Endothelial cell of umbilical vein (primary cell): Measurements from ENCODE around the gene MRPL38. TPM values are rescaled to one million over a fixed set of nuclear protein-coding genes. Genes with fewer than 3 reads are reported as not detected.
A peak's percentile ranks its signal among the peaks of the same experiment; 100 is the strongest.

Experiments used
- BruUV-seq: library from RNA; stranded (reverse); fragments of 400-500 nt; replicated peaks from 2 replicates; lab custom pipeline; 2021; lab: Mats Ljungman, UMichigan
- CTCF ChIA-PET: fragments of 300-600, 350-600 bp; sonication (Branson Sonifier 250); formaldehyde crosslinking; loops from one replicate; lab custom pipeline; 2021; ENCODE audit warnings: antibody characterized with exemption, inconsistent platforms; lab: Charles Lee
- POLR2A ChIA-PET: fragments of 300-600, 350-600 bp; sonication (Branson Sonifier 250); formaldehyde crosslinking; loops from one replicate; lab custom pipeline; 2021; ENCODE audit warnings: antibody characterized with exemption, inconsistent platforms; lab: Charles Lee
- DNase-seq: peaks from one replicate; pipeline ENCODE4 v3.0.0-alpha.2; 2011; ENCODE audit warnings: low read depth, low spot score
- FAIRE-seq: peaks from 2 replicates; lab custom pipeline; 2011; peaks lifted over from hg19 to GRCh38; lab: Jason Lieb, UNC
- H2AFZ ChIP-seq: 2 replicates; pipeline ENCODE4 v1.6.0; 2012; ENCODE audit warnings: low read depth, low read length, control low read depth, inconsistent platforms
- H3K27ac ChIP-seq: 2 replicates; pipeline ENCODE4 v1.5.1; 2011; ENCODE audit warnings: low read depth, mild to moderate bottlenecking, control low read depth, low read length, moderate library complexity; ENCODE audit not compliant: insufficient read depth
- H3K27me3 ChIP-seq, 2 experiments: 2 replicates each; pipeline versions ENCODE4 v1.6.0 to v1.6.1; 2011; ENCODE audit warnings: low read length in 2 of 2, mixed read lengths in 1 of 2; ENCODE audit not compliant: control insufficient read depth in 2 of 2, insufficient read depth in 2 of 2
- H3K36me3 ChIP-seq, 2 experiments: 2 replicates in 1 of 2; 3 replicates in 1 of 2; pipeline ENCODE4 v1.5.1; 2011; ENCODE audit warnings: low read length in 2 of 2, mild to moderate bottlenecking in 1 of 2, moderate library complexity in 1 of 2; ENCODE audit not compliant: control insufficient read depth in 2 of 2, insufficient read depth in 2 of 2; ENCODE audit errors: extremely low read depth in 1 of 2
- H3K4me1 ChIP-seq: 3 replicates; pipeline ENCODE4 v1.5.1; 2011; ENCODE audit warnings: mild to moderate bottlenecking, low read length; ENCODE audit not compliant: control insufficient read depth, insufficient read depth; ENCODE audit errors: extremely low read depth
- H3K4me2 ChIP-seq: 2 replicates; pipeline ENCODE4 v1.6.1; 2011; ENCODE audit warnings: low read length, control low read depth, mixed read lengths; ENCODE audit not compliant: insufficient read depth
- H3K4me3 ChIP-seq, 3 experiments: fragments of 200-600 bp in 1 of 3; sonication (generic), shearing (Covaris generic) in 1 of 3; replicated peaks in 1 of 3; 2 replicates each; pipeline ENCODE4 v1.5.1; 2011 to 2016; ENCODE audit warnings: control low read depth in 3 of 3, low read length in 3 of 3, mild to moderate bottlenecking in 2 of 3, inconsistent platforms in 1 of 3, low read depth in 1 of 3, moderate library complexity in 1 of 3; ENCODE audit not compliant: insufficient read depth in 1 of 3
- H3K79me2 ChIP-seq: 2 replicates; pipeline ENCODE4 v1.6.0; 2012; ENCODE audit warnings: low read length, inconsistent platforms; ENCODE audit not compliant: control insufficient read depth, insufficient read depth
- H3K9ac ChIP-seq: replicated peaks from 2 replicates; pipeline ENCODE3; 2011; ENCODE audit warnings: low read length, control low read depth; ENCODE audit not compliant: insufficient read depth; ENCODE audit errors: extremely low read depth
- H3K9me1 ChIP-seq: replicated peaks from 3 replicates; pipeline ENCODE4 v1.6.0; 2011; ENCODE audit warnings: mild to moderate bottlenecking, low read length; ENCODE audit not compliant: control insufficient read depth, insufficient read depth; ENCODE audit errors: extremely low read depth
- H3K9me3 ChIP-seq: replicated peaks from 2 replicates; pipeline ENCODE4 v1.5.1; 2012; ENCODE audit warnings: low read length, inconsistent platforms; ENCODE audit not compliant: control insufficient read depth, insufficient read depth
- H4K20me1 ChIP-seq: replicated peaks from 2 replicates; pipeline ENCODE3; 2011; ENCODE audit warnings: mild to moderate bottlenecking, low read length; ENCODE audit not compliant: control insufficient read depth, insufficient read depth; ENCODE audit errors: extremely low read depth
- CTCF ChIP-seq, 2 donors: IDR thresholded peaks; 1 replicate in 1 of 2; 2 replicates in 1 of 2; pipeline ENCODE4 v1.5.1; 2011; ENCODE audit warnings: low read length in 2 of 2, mild to moderate bottlenecking in 2 of 2, moderate library complexity in 2 of 2, control low read depth in 1 of 2, inconsistent platforms in 1 of 2, low read depth in 1 of 2; ENCODE audit not compliant: insufficient read depth in 1 of 2; ENCODE audit errors: extremely low read depth in 1 of 2
- EZH2 ChIP-seq: IDR thresholded peaks from 2 replicates; pipeline ENCODE4 v1.6.1; 2012; ENCODE audit warnings: borderline replicate concordance, low read depth, mild to moderate bottlenecking, moderate library complexity, low read length, inconsistent platforms; ENCODE audit not compliant: severe bottlenecking
- GATA2 ChIP-seq: IDR thresholded peaks from 2 replicates; pipeline ENCODE4 v1.7.0; 2011; ENCODE audit warnings: low read depth, mild to moderate bottlenecking, moderate library complexity, mixed read lengths, low read length; ENCODE audit not compliant: insufficient read length, insufficient read depth
- MAX ChIP-seq: IDR thresholded peaks from 2 replicates; pipeline ENCODE4 v1.6.1; 2011; ENCODE audit not compliant: insufficient read depth, insufficient read length
- MYC ChIP-seq: IDR thresholded peaks from one replicate; pipeline ENCODE4 v1.6.1; 2011; ENCODE audit warnings: mild to moderate bottlenecking, low read depth, low read length
- POLR2A ChIP-seq: IDR thresholded peaks from 2 replicates; pipeline ENCODE4 v1.6.1; 2012; ENCODE audit warnings: low read depth, mild to moderate bottlenecking, control low read depth, low read length
- POLR2AphosphoS5 ChIP-seq: IDR thresholded peaks from 2 replicates; pipeline ENCODE4 v1.6.1; 2012; ENCODE audit warnings: low read depth, mild to moderate bottlenecking, control low read depth, low read length, moderate library complexity; ENCODE audit not compliant: insufficient read depth
- dilution Hi-C: fragments of 300-500 bp; cut with MboI; formaldehyde crosslinking; loops from one replicate; pipeline ENCODE4 v1.15.0; 2019; ENCODE audit warnings: low sequenced_read_pairs; ENCODE audit not compliant: extremely low pct_ligation_motif_present
- intact Hi-C: fragments of 100-400 bp; cut with micrococcal nuclease; formaldehyde crosslinking; loops from one replicate; pipeline ENCODE4 v1.10.0; 2022
- polyA plus RNA-seq, 4 experiments: library from polyadenylated mRNA; depleted of rRNA in 3 of 4; stranded (reverse) in 3 of 4; unstranded in 1 of 4; fragments of >200 nt; gene quantifications; 2 replicates each; pipeline versions ENCODE4 v1.2.1 to v1.2.3, GENCODE V29; 2011 to 2012; ENCODE audit warnings: missing spikeins in 1 of 4
- total RNA-seq: library from RNA; stranded (reverse); gene quantifications from 2 replicates; pipeline ENCODE4 v1.2.3, GENCODE V29; 2021

MRPL38 gene
- total and polyA plus RNA-seq, 2 donors (not counting 3 experiments of a cell fraction or from before 2014, with no cell fraction given) = 82.7 to 93.8 TPM

- Histone ChIP-seq H3K27ac (peak overlapping the region; percentile 77), H3K9me3 (no peaks in the 10 kb centered on the region), H3K9me1 (no peaks in the 10 kb centered on the region), H3K36me3 (peaks cover 0 to 4% of the 10 kb centered on the region in 2 experiments), H3K79me2 (peaks cover 13% of the 10 kb centered on the region), H3K4me2 (peak overlapping the region; percentile 65), H3K27me3 (no peaks in the 10 kb centered on the region), H2AFZ (peak overlapping the region; percentile 13), H3K9ac (peak overlapping the region; percentile 83), H4K20me1 (no peaks in the 10 kb centered on the region), H3K4me3 (peak overlapping the region; percentile 3 to 75 (median 37)), H3K4me1 (peaks cover 39% of the 10 kb centered on the region)
- intact Hi-C loops (no loop called here), dilution Hi-C loops (no loop called here)
- FAIRE-seq = no peak
- ChIA-PET POLR2A (interaction anchor here (1.4 to 2.8 kb wide), 3 partner anchors 76 to 85 kb away, joined by 3 to 23 read pairs (median 15); partner anchors contain the start of gene FBF1), CTCF (interaction anchor here (0.8 to 11.3 kb wide), 13 partner anchors 11 to 587 kb away, joined by 3 to 241 read pairs (median 8); partner anchors contain the start of genes MRPL38, TRIM47 and TRIM65)
- DNase-seq = peak; percentile 57
- BruUV-seq = no TSS peak
- TF ChIP-seq EZH2 (no peak), POLR2AphosphoS5 (no peak)
Observed at GRCh38 chr17:75856062-75856756, 48.5 kb downstream of the MRPL38 start.

- peaks cover 39% of the 10 kb centered on the region for H3K4me1 ChIP-seq
- no peaks in the 10 kb centered on the region for H3K9me3 ChIP-seq
- H3K4me3 ChIP-seq = peak within 1 kb of the TSS; percentile 19 to 76 (median 75)
- peak within 1 kb of the TSS; percentile 89 for H3K27ac ChIP-seq
- ChIA-PET POLR2A (interaction anchor here (0.6 to 2.8 kb wide), 10 partner anchors 17 to 219 kb away, joined by 3 to 23 read pairs (median 6); partner anchors contain the start of genes FBF1 and GALR2), CTCF (interaction anchor here (0.7 to 11.3 kb wide), 18 partner anchors 9 to 586 kb away, joined by 3 to 241 read pairs (median 6); partner anchors contain the start of genes MRPL38, TRIM47 and TRIM65)
- peak within 1 kb of the TSS; percentile 84 for H3K4me2 ChIP-seq
- H3K9ac ChIP-seq = peak within 1 kb of the TSS; percentile 83
- H3K9me1 ChIP-seq = no peaks in the 10 kb centered on the region
- dilution Hi-C loops = no loop called here
- peaks cover 13% of the 10 kb centered on the region for H3K79me2 ChIP-seq
- no peaks in the 10 kb centered on the region for H3K27me3 ChIP-seq
- TSS peak; percentile 71 for BruUV-seq
- intact Hi-C loops = loop anchor here (1.0 to 2.0 kb wide), 6 partner anchors 10 to 71 kb away; partner anchors contain the start of genes TRIM65 and UNK
- peak within 1 kb of the TSS; percentile 13 for H2AFZ ChIP-seq
- FAIRE-seq (peak; percentile 99), DNase-seq (peak; percentile 100)
- no peaks in the 10 kb centered on the region for H4K20me1 ChIP-seq
- peak; percentile 93 for TF ChIP-seq MAX
- TF ChIP-seq CTCF (IDR thresholded peaks at IDR 0.05; ENCODE audit: extremely low read depth in 1 of 2, insufficient read depth in 1 of 2, low read depth in 1 of 2, low read length in 2 of 2) = peak; percentile 42 to 54
- no peak for TF ChIP-seq MYC
- TF ChIP-seq POLR2AphosphoS5 = peak; percentile 83
- peak; percentile 81 for TF ChIP-seq POLR2A
- TF ChIP-seq GATA2 = no peak
- peaks cover 0 to 11% of the 10 kb centered on the region in 2 experiments for H3K36me3 ChIP-seq
Observed at GRCh38 chr17:75855310-75856061, 49.2 kb downstream of the MRPL38 start, which contains the start of gene WBP2. Gene WBP2 (minus strand): TSS chr17:75855335. CDS start chr17:75855297, 38 bp downstream.
